T-cell (primary cell): Measurements from ENCODE around the gene NADSYN1. TPM values are rescaled to one million over a fixed set of nuclear protein-coding genes. Genes with fewer than 3 reads are reported as not detected.

Experiments used
- ATAC-seq, 4 experiments: fragments of 200-7000 bp in 3 of 4; fragments of 150-1000 bp in 1 of 4; cut with Tn5 transposase; replicated peaks in 1 of 4; 1 replicate in 3 of 4; 2 replicates in 1 of 4; pipeline ENCODE4 v1.10.0; 2021; ENCODE audit warnings: moderate library complexity in 3 of 4, mild to moderate bottlenecking in 2 of 4, moderate number of reproducible peaks in 1 of 4
- CTCF ChIA-PET, 2 donors: fragments of 300-600 bp; sonication (Branson Sonifier 250); formaldehyde crosslinking; loops; one replicate each; lab custom pipeline; 2022; ENCODE audit warnings: antibody characterized with exemption in 2 of 2; lab: Charles Lee
- POLR2A ChIA-PET, 2 donors: fragments of 300-600 bp; sonication (Branson Sonifier 250); formaldehyde crosslinking; loops; one replicate each; lab custom pipeline; 2022; ENCODE audit warnings: antibody characterized with exemption in 2 of 2; lab: Charles Lee
- DNase-seq, 35 experiments: peaks; one replicate each; pipeline versions ENCODE4 v3.0.0 to v3.0.0-alpha.2; 2013 to 2023
- H3K27ac ChIP-seq: one replicate; pipeline ENCODE4 v1.5.1; 2013; ENCODE audit warnings: low read length
- H3K27me3 ChIP-seq, 2 experiments: replicated peaks in 1 of 2; 1 replicate in 1 of 2; 2 replicates in 1 of 2; pipeline versions ENCODE4 v1.6.1 to v1.7.0; 2013; ENCODE audit warnings: low read length in 1 of 2, mixed read lengths in 1 of 2; ENCODE audit not compliant: control insufficient read depth in 2 of 2, insufficient read depth in 2 of 2; ENCODE audit errors: extremely low read depth in 1 of 2
- H3K36me3 ChIP-seq, 2 donors: 1 replicate in 1 of 2; 2 replicates in 1 of 2; pipeline versions ENCODE4 v1.6.1 to v1.7.0; 2013; ENCODE audit warnings: low read length in 1 of 2; ENCODE audit not compliant: control insufficient read depth in 2 of 2, insufficient read depth in 1 of 2; ENCODE audit errors: extremely low read depth in 1 of 2
- H3K4me1 ChIP-seq, 2 experiments: 1 replicate in 1 of 2; 2 replicates in 1 of 2; pipeline versions ENCODE4 v1.6.1 to v1.7.0; 2013; ENCODE audit warnings: low read length in 2 of 2, mixed read lengths in 1 of 2; ENCODE audit not compliant: insufficient read depth in 2 of 2, control insufficient read depth in 1 of 2; ENCODE audit errors: extremely low read depth in 1 of 2
- H3K4me3 ChIP-seq, 2 donors: 1 replicate in 1 of 2; 2 replicates in 1 of 2; pipeline versions ENCODE4 v1.5.1 to v1.7.0; 2013; ENCODE audit warnings: mild to moderate bottlenecking in 2 of 2, low read length in 1 of 2, moderate library complexity in 1 of 2; ENCODE audit not compliant: control insufficient read depth in 1 of 2; ENCODE audit errors: extremely low read depth in 1 of 2
- H3K9me3 ChIP-seq: 2 replicates; pipeline ENCODE4 v1.7.0; 2013
- H3K27ac Mint-ChIP-seq, 2 donors: one replicate each; pipeline ENCODE4 v1.8.0; 2020 to 2021; ENCODE audit warnings: mild to moderate bottlenecking in 2 of 2, mixed read lengths in 2 of 2
- H3K27me3 Mint-ChIP-seq, 2 donors: one replicate each; pipeline ENCODE4 v1.8.0; 2021 to 2022; ENCODE audit warnings: mixed read lengths in 2 of 2
- H3K36me3 Mint-ChIP-seq: one replicate; pipeline ENCODE4 v1.8.0; 2021; ENCODE audit warnings: mixed read lengths
- H3K4me1 Mint-ChIP-seq, 3 donors: one replicate each; pipeline ENCODE4 v1.8.0; 2020 to 2022; ENCODE audit warnings: mixed read lengths in 3 of 3, mild to moderate bottlenecking in 1 of 3
- H3K4me3 Mint-ChIP-seq, 3 donors: one replicate each; pipeline ENCODE4 v1.8.0; 2020 to 2022; ENCODE audit warnings: mild to moderate bottlenecking in 3 of 3, mixed read lengths in 3 of 3, moderate library complexity in 3 of 3
- H3K9me3 Mint-ChIP-seq, 3 donors: one replicate each; pipeline ENCODE4 v1.8.0; 2020 to 2022; ENCODE audit warnings: mixed read lengths in 3 of 3
- WGBS: methylation state at CpG from one replicate; pipeline ENCODE4 v1.1.5; 2013; ENCODE audit warnings: missing lambda C conversion rate; ENCODE audit not compliant: insufficient coverage; 5-methylcytosine and 5-hydroxymethylcytosine counted together
- total RNA-seq, 35 experiments: library from RNA in 6 of 35; stranded (reverse) in 6 of 35; fragments of 120-200 nt in 1 of 35; gene quantifications; one replicate each; pipeline versions ENCODE4 v1.2.1 to v1.2.4 and lab custom pipeline; 2013 to 2026

Gene NADSYN1
- total RNA-seq, 5 donors from 2014 or later (not counting 1 experiment from before 2014, with no cell fraction given) = 125 to 190 (median 162) TPM

DNA sequence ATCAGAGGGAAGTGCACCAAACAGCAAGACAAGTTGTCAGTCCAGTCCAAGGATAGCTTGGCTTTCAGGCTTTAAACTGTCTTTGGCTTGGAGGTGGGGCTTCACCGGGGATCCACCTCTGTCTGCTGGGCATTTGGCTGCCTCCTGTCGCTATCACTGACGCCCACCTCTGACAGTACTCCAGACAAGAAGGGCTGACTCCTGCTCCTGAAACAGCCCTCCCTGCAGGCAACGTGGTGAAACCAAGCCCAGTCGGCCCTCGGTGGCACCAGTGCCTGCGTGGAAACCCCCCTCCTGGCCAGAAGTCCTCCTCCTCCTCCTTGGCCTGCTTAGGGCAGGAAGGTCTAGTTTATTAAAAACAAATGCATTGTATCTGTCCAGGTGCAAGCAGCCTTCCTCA lies 21.7 kb upstream of the NADSYN1 start:
- H3K4me3 Mint-ChIP-seq = no peak overlapping the region
- Histone ChIP-seq H3K9me3 (no peaks in the 10 kb centered on the region), H3K4me1 (no peaks in the 10 kb centered on the region), H3K4me3 (no peak overlapping the region), H3K27me3 (peaks cover 0 to 7% of the 10 kb centered on the region in 2 experiments), H3K36me3 (peaks cover 0 to 3% of the 10 kb centered on the region in 2 donors), H3K27ac (no peak overlapping the region)
- 80% methylated on average over 3 of the region's 7 CpGs for WGBS
- ChIA-PET CTCF (no interaction called here), POLR2A (no interaction called here)
- H3K27me3 Mint-ChIP-seq = peaks cover 0 to 2% of the 10 kb centered on the region in 2 donors
- H3K27ac Mint-ChIP-seq = no peak overlapping the region
- DNase-seq (no peak), ATAC-seq (no peak)
- no peaks in the 10 kb centered on the region for H3K4me1 Mint-ChIP-seq
- H3K9me3 Mint-ChIP-seq = no peaks in the 10 kb centered on the region
- H3K36me3 Mint-ChIP-seq = peaks cover 11% of the 10 kb centered on the region

DNA sequence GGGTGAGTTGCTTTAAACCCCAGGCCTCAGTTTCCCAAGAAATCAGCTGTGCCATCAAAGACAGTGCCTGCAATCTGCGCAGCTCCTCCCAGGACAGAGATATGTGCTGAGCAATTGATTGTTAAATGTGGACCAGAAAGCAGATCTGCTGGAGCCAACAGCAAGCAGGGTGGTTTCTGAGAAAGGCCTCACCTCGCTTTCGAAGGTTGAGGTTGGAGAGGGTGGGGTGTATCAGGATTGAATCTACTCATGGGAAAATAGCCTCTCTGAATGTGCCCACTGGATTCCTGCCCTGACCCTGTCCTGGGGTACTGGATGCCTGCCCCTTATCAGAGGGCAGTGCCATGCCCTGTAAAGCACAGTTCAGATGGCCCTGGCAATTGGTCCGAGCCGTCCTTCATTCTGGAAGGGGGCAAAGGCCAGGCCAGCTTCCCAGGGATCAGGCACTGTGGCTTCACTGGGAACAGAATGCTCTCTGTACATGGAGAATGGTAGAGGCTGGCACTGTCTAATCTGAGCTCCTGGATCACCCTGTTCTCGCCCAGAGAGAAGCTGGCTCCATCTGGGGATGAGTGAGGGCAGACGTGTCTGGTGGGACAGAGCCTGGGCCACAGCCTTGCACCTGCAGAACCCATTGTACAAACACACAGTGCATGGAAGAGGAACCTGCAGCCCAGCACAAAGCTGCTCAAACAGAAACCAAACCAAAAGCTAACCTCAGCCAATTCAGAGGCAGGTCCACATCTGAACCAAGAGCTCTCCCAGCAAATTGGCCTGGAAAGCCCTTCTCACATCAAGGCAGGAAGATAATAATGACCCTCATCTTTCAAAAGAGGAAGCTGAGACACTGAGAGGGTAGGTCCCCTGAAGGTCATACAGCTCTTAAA lies 20.0 kb upstream of the NADSYN1 start:
- ChIA-PET CTCF (no interaction called here), POLR2A (interaction anchor here in 1 of 2 donors (0.5 kb wide), 1 partner anchor 1315 kb away, joined by 4 read pairs; no protein-coding TSS in a partner anchor)
- peaks cover 0 to 2% of the 10 kb centered on the region in 2 donors for H3K27me3 Mint-ChIP-seq
- Histone ChIP-seq H3K4me3 (no peak overlapping the region), H3K9me3 (no peaks in the 10 kb centered on the region), H3K27me3 (peaks cover 0 to 7% of the 10 kb centered on the region in 2 experiments), H3K27ac (no peak overlapping the region), H3K36me3 (peaks cover 0 to 3% of the 10 kb centered on the region in 2 donors), H3K4me1 (no peaks in the 10 kb centered on the region)
- peaks cover 15% of the 10 kb centered on the region for H3K36me3 Mint-ChIP-seq
- 92% methylated on average over 6 of the region's 7 CpGs for WGBS
- no peak overlapping the region for H3K27ac Mint-ChIP-seq
- H3K9me3 Mint-ChIP-seq = no peaks in the 10 kb centered on the region
- ATAC-seq = no peak
- no peak for DNase-seq
- no peak overlapping the region for H3K4me3 Mint-ChIP-seq
- no peaks in the 10 kb centered on the region for H3K4me1 Mint-ChIP-seq

DNA sequence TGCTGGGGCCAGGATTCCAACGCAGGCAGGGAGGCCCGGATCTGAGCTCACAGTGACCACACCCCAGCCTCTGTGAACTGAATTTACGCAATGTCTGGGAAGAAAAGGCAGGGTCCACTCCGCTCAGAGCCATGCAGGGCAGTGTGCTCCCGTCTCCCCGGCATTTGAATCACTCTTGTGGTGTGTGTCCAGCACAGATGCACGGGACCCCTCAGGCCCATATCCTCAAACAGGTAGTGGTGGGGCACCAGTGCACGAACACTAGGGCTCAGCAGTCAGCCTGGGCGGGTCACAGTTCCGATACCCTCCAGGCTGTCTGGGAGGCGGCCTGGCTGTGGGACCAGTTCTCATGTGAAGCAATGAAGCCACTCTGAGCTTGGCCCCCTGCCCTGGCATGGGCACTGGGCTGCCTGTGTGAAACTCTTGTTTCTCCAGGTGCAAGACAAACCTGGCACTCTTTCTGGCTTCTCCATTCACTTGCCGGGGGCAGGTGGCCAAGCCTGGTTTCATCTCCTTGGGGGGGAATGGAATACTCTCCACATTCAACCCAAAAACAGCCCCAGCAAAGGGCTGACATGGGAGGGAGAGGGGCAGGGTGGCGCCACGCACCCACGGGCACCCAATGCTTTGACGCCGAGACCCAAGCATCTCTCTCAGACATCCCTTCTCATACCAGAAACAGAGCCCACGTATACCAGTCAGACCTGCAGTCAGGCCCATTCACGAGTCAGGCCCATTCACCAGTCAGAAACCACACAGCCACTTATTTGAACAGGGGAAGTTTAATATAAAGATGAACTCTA lies 19.2 kb upstream of the NADSYN1 start:
- Histone ChIP-seq H3K36me3 (peaks cover 6% of the 10 kb centered on the region in 2 donors), H3K27ac (no peak overlapping the region), H3K4me1 (no peaks in the 10 kb centered on the region), H3K27me3 (peaks cover 0 to 7% of the 10 kb centered on the region in 2 experiments), H3K4me3 (no peak overlapping the region), H3K9me3 (no peaks in the 10 kb centered on the region)
- no peaks in the 10 kb centered on the region for H3K9me3 Mint-ChIP-seq
- H3K4me1 Mint-ChIP-seq = no peaks in the 10 kb centered on the region
- no peak overlapping the region for H3K4me3 Mint-ChIP-seq
- 94% methylated on average over 11 of the region's 19 CpGs for WGBS
- peaks cover 21% of the 10 kb centered on the region for H3K36me3 Mint-ChIP-seq
- ATAC-seq = no peak
- no peak for DNase-seq
- peaks cover 0 to 2% of the 10 kb centered on the region in 2 donors for H3K27me3 Mint-ChIP-seq
- ChIA-PET POLR2A (interaction anchor here in 1 of 2 donors (0.5 kb wide), 1 partner anchor 1314 kb away, joined by 4 read pairs; no protein-coding TSS in a partner anchor), CTCF (no interaction called here)
- H3K27ac Mint-ChIP-seq = no peak overlapping the region

DNA sequence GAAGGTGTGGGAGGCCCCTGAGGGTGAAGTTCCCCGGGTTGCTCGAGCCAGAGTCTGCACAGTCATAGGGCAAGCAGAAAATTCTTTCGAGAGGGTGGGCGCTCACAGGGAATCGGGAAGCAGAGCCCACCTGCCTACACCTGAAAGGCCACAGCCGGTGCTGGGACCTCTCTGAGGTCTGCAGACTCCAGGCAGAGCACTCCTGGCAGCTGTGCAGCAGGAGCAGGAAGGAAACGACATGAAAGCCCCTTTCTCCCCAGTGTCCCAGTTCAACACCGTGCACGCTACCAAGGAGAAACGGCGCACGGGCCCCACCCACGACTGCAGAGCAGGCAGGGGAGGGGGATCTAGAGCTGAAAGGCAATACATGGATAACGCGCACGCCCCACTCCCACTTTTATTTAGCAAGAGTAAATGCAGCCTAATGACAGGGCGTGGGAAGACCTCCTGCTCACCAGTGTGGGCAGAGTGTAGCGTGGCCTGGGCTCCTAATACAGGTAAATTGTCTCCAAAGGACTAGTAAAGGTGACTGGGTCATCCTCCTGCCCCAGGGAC lies 18.4 kb upstream of the NADSYN1 start:
- Histone ChIP-seq H3K4me3 (no peak overlapping the region), H3K36me3 (peaks cover 6 to 14% of the 10 kb centered on the region in 2 donors), H3K27me3 (peaks cover 0 to 4% of the 10 kb centered on the region in 2 experiments), H3K9me3 (no peaks in the 10 kb centered on the region), H3K4me1 (no peaks in the 10 kb centered on the region), H3K27ac (no peak overlapping the region)
- Mint-ChIP-seq H3K9me3 (no peaks in the 10 kb centered on the region), H3K4me1 (no peaks in the 10 kb centered on the region), H3K4me3 (no peak overlapping the region), H3K36me3 (peaks cover 25% of the 10 kb centered on the region), H3K27ac (no peak overlapping the region), H3K27me3 (no peaks in the 10 kb centered on the region)
- no peak for ATAC-seq
- 80% methylated on average over 8 of the region's 18 CpGs for WGBS
- DNase-seq = no peak
- POLR2A ChIA-PET = no interaction called here
- CTCF ChIA-PET = no interaction called here

DNA sequence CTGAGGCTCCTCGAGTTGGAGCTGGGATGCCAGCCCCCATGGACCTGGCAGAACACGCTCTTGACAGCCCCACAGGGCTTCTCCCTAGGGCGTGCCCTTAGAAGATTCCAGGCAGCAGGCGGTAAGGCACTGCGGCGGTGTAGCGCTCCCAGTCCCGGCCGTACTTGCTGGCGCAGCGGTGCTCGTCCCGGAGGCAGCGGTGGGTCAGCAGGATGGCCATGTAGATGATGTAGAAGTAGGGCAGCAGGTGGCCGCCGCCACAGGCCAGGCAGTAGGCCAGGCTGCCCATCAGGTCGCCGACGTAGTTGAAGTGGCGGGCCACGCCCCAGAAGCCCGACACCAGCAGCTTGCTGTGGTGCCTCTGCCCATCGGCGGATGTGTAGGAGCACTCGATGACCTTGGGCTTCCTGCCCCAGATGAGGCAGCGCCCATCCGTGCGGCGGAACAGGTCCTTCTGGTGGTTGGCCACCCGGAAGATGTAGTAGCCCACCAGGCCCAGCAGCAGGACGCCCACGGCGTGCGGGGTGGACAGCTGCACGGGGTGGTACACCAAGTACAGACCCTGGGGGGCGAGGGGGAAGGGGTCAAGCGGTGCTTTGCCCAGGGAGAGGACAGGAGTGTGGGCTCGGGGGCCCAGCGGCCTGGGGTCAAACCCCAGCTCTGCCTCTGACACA lies 17.6 kb upstream of the NADSYN1 start:
- Mint-ChIP-seq H3K4me3 (no peak overlapping the region), H3K36me3 (peaks cover 33% of the 10 kb centered on the region), H3K4me1 (no peaks in the 10 kb centered on the region), H3K27me3 (no peaks in the 10 kb centered on the region), H3K9me3 (no peaks in the 10 kb centered on the region), H3K27ac (no peak overlapping the region)
- ATAC-seq (no peak), DNase-seq (no peak)
- H3K27ac ChIP-seq = no peak overlapping the region
- H3K4me3 ChIP-seq = no peak overlapping the region
- no peaks in the 10 kb centered on the region for H3K9me3 ChIP-seq
- 92% methylated on average over 35 of the region's 39 CpGs for WGBS
- POLR2A ChIA-PET = no interaction called here
- peaks cover 0 to 3% of the 10 kb centered on the region in 2 experiments for H3K27me3 ChIP-seq
- no peaks in the 10 kb centered on the region for H3K4me1 ChIP-seq
- peaks cover 8 to 21% of the 10 kb centered on the region in 2 donors for H3K36me3 ChIP-seq
- CTCF ChIA-PET = no interaction called here

DNA sequence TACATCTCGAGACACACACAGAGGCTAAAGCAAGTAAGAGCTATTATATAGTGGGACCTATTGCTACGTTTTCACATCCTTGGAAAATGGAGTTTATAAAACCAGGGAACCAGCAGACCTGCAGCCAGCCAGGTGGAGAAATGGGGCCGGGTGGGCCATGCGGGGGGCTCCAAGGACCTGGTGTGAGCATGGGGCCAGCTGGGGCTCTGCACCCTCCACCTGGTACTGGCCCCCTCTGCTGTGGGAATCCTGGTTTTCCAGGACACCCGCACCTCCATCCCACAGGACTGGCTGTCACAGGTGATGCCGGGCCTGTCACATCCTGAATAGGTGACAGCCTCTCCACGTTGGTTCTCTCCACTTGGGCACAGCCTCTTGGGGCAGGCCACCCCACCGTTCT lies 16.1 kb upstream of the NADSYN1 start:
- H3K36me3 Mint-ChIP-seq = peaks cover 39% of the 10 kb centered on the region
- DNase-seq (no peak), ATAC-seq (no peak)
- Histone ChIP-seq H3K4me1 (no peaks in the 10 kb centered on the region), H3K27ac (no peak overlapping the region), H3K27me3 (peaks cover 0 to 3% of the 10 kb centered on the region in 2 experiments), H3K36me3 (peaks cover 13 to 27% of the 10 kb centered on the region in 2 donors), H3K4me3 (no peak overlapping the region), H3K9me3 (no peaks in the 10 kb centered on the region)
- CTCF ChIA-PET = no interaction called here
- no peaks in the 10 kb centered on the region for H3K4me1 Mint-ChIP-seq
- H3K27ac Mint-ChIP-seq = no peak overlapping the region
- no peaks in the 10 kb centered on the region for H3K27me3 Mint-ChIP-seq
- no peak overlapping the region for H3K4me3 Mint-ChIP-seq
- POLR2A ChIA-PET = no interaction called here
- no peaks in the 10 kb centered on the region for H3K9me3 Mint-ChIP-seq
- 91% methylated on average over 6 of the region's 8 CpGs for WGBS
